Measurements from ENCODE around the gene RFX2. TPM values are rescaled to one million over a fixed set of nuclear protein-coding genes. Genes with fewer than 3 reads are reported as not detected.

Gene RFX2
- 6.3 to 8.6 TPM (median 7.5 TPM) in 5 replicates for total RNA-seq (2022; extraction: Qiagen RNA extraction)

DNA sequence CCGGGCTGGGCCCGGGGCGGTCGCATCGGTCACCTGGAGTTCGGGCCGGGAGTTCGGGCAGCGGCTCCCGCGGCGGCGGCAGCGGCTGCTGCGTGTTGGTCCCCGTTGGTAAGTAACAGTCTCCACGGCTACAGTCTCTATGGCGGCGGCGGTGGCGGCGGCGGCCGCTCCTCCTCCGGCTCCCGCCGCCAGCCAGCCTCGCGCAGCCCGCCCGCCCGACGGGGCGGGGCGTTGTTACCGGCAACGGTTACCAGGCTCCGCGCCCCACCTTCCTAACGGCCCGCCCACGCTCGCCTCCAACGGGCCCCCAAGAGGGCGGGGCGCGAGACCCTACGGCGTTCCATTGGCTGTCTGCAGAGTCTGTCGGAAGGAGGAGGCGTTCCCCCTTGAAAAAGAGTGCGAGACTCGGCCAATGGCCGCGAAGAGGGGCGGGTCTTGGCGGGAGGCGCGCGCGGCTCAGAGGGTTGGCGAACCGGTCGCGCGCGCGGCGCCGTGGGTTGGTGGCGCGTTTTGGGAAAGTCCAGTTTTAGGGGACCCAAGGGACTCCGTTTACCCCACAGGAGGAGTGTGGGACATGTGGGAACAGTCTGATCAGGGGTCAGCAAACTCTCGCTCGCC is at the start of gene RFX2:
RFX2 (minus strand) TSS at position 141 of the 618 bp plus-strand sequence. CDS start 63,004 bp downstream, outside the sequence.

DNA sequence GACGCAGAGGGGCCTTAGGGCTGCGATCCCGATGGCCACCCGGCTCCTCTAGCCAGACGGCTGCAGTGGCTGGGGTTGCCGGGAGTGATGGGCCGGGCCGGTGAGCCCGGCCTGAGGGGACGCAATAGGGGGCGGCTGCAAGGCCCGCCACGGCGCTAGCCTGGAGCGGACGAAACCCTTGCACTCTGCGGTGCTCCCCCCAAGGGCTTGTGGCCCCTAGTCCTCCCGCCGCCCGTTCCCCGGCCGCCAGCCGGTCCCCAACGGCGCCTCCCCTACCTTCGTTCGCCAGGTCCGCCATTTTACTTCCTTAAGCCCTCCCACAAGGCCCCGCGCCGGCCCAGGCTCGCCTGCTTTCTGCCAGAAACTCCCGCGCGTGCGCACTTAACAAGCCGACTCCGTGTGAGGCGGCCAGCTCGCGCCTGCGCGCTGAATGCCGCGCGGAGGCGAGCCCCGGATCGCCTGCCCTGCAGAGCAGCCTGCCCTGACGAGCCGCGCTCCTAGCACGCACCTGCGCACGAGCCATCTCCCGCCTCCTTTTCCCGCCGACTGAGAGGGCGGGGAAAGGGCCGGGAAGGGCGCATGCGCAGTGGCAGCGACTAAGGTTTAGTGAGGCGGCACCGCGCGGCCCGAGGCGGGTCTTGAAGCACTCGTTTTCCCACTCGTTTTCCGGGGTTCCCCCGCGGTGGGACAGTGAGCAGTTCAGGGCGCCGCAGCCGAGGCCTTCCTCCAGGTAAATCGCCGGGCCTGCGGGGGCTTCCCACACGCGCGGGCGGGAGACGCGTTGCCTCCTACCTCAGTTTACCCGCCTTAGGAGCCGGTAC is 132.3 kb downstream of the RFX2 start, which contains the start of gene RANBP3:
RANBP3 (minus strand) TSS at position 356 of the 821 bp plus-strand sequence; CDS start at position 298, 58 bp downstream.

Other genes starting within 250 kb of the RFX2 start
- not detected in 5 replicates for gene FUT5, start 240.0 kb downstream of the RFX2 start, total RNA-seq (2022; extraction: Qiagen RNA extraction)
- gene NDUFA11, start 206.7 kb downstream of the RFX2 start, total RNA-seq (2022; extraction: Qiagen RNA extraction) = 215 to 274 TPM (median 268 TPM) in 5 replicates
- gene VMAC, start 205.6 kb downstream of the RFX2 start, total RNA-seq (2022; extraction: Qiagen RNA extraction) = 0.24 to 0.59 TPM (median 0.51 TPM) in 5 replicates
- 0.68 to 1.9 TPM (median 1.7 TPM) in 5 replicates for gene CAPS, start 196.2 kb downstream of the RFX2 start, total RNA-seq (2022; extraction: Qiagen RNA extraction)
- 34.3 to 46.7 TPM (median 44.7 TPM) in 5 replicates for gene RANBP3, start 132.4 kb downstream of the RFX2 start, total RNA-seq (2022; extraction: Qiagen RNA extraction)
- not detected in 5 replicates for gene ACSBG2, start 25.2 kb upstream of the RFX2 start, total RNA-seq (2022; extraction: Qiagen RNA extraction)
- gene MLLT1, start 169.5 kb upstream of the RFX2 start, total RNA-seq (2022; extraction: Qiagen RNA extraction) = 12.8 to 28.7 TPM (median 27.2 TPM) in 5 replicates
- not detected in 5 replicates for gene ACER1, start 223.1 kb upstream of the RFX2 start, total RNA-seq (2022; extraction: Qiagen RNA extraction)